Posterior cingulate gyrus (tissue), 11 donors: ENCODE results near the gene SCUBE1.

Source experiments
- DNase-seq, 10 donors: peaks; one replicate each; pipeline versions ENCODE4 v3.0.0 to v3.0.0-alpha.2; 2020 to 2021; ENCODE audit warnings: mixed read lengths in 3 of 10
- intact Hi-C: fragments of 100-400 bp; cut with DNase I; formaldehyde crosslinking; loops from one replicate; pipeline ENCODE4 v1.15.1; 2023

Gene SCUBE1

DNA sequence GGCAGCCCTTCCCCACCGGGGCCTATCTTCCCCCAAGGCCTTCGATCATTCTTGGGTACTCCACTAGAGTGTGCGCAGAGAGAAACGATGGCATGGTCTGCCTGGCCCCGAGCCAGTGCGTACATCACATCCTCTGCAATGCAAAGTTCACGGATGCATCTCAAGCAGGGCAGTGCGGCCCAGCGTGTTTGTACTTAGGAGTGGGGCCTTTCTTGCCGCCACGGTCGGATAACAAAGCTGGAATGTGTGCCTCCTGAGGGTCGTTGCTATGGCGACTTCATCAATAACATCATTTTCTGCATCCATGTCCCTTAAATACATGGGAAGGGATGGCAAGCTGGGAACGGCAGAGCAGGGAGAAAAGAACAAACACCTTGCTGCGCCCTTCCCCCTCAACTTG lies 73.9 kb downstream of the SCUBE1 start:
- intact Hi-C loops: no loop called here
- DNase-seq: no peak

DNA sequence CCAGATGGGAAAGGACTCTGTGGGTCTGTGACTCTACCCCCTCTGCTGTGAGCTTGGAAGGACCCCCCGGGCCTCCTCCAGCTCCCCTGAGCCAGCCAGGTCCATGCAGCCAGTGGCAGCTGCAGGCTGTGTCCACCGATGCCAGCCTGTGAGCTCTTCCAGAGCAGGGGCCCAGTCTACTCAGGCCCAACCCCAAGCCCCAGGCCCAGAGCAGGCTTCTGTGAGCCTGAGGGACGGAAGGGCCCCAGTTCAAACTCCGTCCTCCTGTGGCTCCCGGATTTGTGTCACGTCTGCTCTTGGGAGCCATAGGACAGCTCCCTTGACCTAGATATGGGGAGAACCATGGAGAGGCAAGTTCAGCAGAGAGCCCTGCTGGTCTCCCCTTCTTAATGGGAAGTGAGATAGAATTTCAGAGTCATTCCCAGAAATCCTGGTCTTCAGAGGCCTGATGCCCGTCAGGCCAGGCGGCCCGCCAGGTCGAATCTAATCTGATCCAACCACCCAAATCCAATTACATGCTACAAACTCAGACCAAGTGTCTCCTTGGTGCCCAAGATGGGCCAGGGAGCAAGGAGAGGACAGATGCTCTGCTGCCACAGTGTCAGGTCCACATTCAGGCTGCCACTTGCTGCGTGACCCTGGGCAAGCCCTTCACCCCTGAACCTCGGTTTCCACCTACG lies 75.1 kb downstream of the SCUBE1 start:
- intact Hi-C loops: no loop called here
- DNase-seq: no peak

DNA sequence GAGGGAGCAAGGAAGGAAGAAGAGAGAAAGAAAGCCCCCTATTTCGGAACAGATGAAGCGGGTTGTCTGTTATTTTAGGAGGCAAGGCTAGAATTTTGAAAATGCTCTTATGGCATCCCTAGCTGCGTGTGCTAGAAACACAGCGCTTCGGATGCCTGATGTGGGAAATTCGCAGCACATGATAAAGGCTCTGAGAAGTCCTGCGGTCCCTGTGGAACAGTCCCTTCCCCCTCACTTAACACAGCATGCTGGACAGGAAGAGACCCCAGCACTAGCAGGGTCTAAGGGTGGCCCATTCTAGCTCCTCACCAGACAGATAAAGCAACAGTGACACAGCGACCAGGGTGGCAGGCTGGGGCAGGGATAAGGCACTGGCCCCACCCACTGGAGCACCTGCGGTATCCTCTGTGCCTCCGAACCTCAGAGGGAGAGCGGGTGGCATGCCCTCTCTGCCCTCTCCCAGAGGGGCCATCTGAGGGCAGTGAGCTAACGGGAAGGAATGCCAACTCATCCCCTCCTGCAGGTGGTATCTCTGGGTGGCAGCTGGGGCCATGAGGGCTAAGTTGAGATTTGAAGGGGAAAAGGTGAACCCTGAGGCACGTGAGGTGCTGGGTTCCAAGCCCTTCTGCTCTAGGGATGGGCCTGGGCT lies 75.7 kb downstream of the SCUBE1 start:
- DNase-seq: no peak
- intact Hi-C loops: no loop called here

DNA sequence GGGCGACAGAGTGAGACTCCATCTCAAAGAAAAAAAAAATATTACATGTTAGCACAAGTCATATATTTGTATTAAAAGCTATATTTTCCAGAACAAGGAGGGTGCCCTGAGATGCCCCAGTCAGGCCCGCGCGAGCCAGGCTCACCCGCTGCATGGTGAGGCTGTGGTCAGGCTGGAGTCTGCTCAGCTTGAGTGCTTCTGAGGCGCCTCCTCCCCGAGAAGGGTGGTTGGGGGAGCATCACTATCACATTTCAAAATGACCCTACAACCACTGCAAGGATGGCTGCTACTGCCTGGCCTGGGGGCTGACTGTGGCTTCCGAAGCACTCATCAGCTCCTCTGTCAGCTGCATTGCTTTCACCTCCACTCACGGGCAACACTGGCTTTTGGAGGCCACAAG lies 77.1 kb downstream of the SCUBE1 start:
- intact Hi-C loops: no loop called here
- no peak for DNase-seq

DNA sequence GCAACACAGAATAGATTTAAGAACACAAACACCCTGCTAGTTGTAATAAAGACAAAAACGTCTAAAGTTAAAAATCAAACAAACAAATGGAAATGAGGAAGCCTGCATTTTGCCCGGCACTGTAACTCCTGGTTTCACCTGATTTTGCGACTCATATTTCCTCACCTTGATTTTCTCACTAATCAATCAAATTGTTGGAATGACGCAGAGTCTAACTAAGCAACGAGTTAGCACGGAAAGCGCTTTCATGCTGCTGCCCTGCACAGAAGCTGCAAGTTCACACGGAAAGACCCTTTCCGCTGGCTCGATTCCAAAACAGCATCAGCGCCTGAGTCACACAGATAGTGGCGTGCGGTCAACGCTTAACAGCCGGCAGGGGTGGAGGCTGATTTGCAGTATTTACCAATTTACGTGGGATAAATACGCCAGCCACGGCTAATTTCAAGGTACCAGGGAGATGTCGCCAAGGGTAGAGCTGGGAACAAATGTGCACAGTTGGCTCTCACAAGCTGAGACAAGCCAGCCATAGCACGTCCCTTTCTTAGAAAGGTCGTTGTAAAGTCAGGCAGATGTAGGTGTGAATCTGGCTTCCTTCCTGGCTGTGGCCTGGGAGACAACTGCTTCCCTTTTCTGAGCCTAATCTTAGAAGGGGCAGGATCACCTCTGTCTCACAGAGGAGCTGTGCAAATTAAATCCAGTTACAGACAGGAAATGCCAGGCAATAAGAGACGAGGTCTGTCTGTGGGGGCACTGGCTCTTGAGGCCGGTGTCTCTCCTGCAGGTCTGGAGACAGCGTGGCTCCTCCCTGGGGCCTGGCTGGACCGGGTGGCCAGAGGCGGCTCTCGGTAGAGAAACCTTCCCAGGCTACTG lies 79.3 kb downstream of the SCUBE1 start:
- DNase-seq: no peak
- intact Hi-C loops: no loop called here

DNA sequence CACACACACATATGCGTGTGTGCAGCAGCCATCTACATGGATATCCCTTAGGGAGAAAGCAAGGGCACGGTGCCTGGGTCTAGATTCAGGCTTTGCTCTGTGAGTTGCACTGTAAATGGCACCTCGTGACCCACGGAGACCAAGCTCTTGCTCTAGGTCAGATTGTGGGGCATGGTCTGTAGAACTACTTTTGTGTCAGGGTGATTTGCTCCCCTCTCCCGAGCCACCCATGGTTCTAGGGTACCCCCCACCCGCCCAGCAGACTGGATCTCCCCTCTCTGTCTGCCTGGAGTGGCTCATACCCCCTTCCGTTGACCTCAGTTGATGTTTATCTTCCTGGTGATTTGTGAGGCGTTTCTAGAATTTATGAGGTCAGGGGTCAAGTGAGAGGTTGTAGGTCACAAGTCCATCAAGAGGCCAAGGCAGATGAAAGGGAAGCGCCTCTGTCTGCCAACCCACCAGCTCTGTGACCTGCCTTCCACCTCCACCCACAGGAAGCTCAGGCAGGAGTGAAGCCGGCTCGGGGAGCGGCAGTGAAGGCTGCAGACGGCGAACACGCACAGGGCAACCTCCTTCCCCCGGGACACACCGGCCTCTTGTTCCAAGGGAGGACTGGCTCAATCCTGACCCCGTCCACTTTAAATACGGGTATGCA lies 80.1 kb downstream of the SCUBE1 start:
- intact Hi-C loops: no loop called here
- no peak for DNase-seq

DNA sequence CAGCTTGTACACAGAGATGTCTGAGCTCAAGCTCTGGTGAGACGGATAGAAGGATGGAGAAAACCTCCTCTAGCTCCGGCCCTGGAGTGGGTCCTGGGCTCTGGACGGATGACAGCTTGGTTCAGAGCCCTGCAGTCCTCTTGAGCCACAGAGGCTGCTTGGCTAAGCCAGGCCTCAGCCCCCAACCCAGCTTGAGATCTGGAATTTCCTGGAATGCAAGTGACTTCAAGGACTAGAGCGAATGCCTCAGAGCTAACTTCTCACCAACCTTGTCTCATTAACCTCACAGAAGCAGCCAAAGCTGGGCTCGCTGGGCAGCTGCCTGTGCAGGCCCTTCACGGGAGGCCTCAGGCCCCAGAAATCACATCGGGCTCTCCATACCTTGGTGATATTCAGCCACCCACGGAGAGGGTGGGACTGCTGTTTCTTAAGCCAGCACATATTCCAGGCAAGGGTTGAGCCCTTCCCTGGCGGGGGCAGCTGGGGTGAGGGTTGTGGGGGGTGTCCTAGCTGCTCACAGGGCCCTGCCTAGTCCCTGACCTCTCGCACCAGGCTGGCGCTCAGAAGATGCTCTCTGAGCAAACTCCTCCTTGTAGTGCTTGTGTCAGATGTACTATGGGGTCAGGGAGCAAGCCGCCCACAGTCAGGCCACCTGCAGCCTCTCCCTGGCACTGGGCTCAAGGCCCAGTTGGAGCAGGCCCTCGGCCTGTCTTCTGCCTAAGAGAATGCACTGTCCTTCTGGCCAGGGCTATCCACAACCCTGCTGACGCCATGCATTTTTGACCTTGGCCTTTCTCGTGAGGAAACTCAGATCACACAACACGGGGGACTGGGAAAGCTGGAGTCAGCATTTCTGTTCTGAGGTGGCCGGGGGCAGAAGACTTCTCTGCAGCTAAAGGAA lies 82.6 kb downstream of the SCUBE1 start:
- DNase-seq: no peak
- intact Hi-C loops: no loop called here

DNA sequence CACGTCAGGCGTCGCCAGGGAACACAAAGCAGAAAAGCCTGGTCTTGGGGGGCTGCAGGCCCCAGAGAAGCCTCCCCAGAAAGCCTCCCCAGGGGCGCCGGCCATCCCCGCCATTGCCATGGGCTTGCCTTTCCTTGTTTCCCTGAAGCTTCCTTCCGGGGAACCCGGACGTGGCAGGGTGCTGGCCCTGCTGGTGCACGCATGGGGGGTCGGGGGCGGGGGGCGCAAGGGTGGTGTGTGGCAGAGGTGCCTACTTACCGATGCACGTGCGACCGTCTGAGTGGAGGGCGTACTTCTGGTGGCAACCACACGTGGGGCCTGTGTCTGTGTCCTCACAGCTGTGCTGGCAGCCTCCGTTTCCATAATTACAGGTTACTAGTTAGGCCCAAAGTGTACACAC lies 85.2 kb downstream of the SCUBE1 start:
- intact Hi-C loops: no loop called here
- DNase-seq: no peak

DNA sequence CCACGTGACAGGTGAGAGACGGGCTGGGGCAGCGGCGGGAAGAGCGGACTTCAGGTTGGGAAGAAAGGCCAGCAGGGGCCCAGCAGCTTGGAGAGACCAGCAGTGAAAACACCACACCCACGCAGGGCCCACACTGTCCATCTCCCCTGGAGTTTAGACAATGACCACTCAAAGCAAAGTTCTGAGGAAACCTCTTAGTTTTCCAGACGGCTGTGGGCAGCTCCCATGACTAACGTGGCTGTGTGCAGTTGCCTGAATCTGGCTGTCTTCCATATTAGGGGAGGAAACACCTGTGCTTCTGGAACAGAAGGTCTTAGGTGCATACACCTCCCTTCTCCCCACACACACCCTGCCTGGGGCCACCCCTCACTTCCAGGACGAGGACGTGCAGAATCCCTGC lies 85.6 kb downstream of the SCUBE1 start:
- no peak for DNase-seq
- intact Hi-C loops: no loop called here

DNA sequence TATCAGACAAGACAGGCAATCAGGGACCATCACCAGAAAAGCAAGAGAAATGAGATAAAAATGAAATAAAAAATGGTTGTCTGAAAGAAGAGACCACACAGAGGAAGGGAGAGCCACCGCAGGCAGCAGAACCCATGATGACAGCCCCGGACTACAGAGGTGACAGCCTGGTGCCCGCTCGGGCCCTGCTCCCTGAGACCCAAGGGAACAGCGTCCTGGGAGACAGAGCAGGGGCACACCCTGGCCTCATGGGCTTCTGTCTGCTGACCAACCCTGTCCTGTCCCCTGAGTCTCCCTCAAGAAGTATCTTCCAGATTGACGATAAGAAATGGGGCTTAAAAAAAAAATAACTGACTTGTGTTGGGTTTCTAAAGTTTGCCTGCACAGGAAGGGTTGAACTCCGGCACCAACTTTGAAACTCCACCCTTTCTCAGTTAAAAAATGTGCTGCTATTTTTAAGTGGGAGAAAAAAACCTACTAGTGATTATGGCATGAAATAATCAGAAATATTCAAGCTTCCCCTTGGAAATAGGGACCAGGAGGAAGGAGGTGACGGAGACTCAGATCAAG lies 86.1 kb downstream of the SCUBE1 start:
- intact Hi-C loops: no loop called here
- DNase-seq: no peak

DNA sequence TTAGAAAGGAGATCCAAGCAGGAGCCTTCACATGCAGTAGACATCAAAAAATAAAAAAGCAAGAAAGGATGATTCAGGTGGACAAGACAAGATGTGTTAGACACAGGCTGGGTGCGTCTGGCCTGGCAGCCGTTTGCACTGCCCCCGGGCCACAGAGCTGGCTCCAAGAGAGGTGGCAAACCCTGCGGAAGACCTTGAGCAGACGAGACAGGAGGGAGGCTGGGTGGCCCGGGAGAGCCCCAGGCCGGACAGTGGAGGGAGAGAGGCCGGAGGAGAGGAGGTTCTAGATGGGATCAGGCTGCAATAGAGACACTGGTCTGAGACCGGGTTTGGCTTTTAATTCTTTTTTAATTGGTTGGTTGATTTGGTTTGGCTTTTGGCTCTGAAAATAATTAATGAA lies 86.6 kb downstream of the SCUBE1 start:
- intact Hi-C loops: no loop called here
- DNase-seq: no peak

DNA sequence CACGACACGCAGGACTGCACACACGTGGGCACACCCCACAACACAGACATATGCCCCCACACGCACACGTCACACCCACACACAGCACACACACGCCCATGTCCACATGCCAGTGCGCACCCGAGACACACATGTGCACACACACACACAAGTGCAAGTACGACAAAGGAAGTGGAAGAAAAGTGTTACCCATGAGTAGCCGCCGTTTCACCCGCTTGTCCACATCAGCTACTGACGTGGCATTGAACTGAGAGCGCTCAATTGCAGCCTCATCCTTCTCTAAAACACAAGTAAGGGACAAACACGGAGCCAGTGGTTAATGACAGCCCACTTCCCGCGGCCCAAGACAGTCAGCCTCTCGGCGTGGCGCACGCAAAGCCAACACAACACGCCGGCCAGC lies 87.9 kb downstream of the SCUBE1 start:
- DNase-seq: no peak
- intact Hi-C loops: no loop called here

DNA sequence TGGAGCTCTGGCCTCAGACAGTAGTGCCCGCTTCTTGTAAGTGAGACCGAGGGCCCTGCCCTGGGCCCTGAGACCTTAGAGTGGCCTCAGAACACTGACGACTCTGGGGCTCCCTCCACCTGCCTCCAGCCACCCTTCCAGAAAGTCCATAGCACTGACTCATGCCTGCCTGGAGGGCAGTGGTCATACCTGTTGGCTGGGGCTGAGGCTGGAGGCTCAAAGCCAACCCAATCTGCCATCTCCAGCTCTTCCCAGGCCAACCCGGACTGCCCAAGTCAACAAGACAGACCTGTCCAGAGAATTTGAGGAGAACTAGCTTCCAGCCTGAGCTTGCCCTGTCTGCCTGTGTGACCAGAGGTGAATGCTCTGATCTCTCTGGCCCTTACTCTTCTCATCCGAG lies 89.3 kb downstream of the SCUBE1 start:
- no peak for DNase-seq

DNA sequence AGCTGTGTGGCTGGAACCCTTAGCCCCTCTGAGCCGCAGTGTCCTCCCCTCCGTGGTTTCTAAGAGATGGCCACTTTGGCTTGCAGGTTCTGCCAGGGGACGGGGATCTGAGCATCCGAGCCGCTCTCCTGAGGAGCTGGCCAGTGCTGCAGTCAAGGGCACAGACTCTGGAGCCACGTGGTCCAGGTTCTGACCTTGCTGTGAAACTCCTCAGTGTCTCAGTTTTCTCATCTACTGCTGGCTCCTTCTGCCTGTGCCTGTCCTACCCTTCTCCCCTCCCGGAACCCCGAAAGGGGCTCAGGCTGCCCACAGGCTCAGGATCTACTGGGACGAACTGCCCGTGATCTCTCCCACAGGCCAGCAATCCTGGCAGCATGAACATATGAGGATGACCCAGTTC lies 90.9 kb downstream of the SCUBE1 start:
- intact Hi-C loops: no loop called here

More for the DNA sequence above, 89.3 kb downstream of the SCUBE1 start:
- intact Hi-C loops: no loop called here

DNA sequence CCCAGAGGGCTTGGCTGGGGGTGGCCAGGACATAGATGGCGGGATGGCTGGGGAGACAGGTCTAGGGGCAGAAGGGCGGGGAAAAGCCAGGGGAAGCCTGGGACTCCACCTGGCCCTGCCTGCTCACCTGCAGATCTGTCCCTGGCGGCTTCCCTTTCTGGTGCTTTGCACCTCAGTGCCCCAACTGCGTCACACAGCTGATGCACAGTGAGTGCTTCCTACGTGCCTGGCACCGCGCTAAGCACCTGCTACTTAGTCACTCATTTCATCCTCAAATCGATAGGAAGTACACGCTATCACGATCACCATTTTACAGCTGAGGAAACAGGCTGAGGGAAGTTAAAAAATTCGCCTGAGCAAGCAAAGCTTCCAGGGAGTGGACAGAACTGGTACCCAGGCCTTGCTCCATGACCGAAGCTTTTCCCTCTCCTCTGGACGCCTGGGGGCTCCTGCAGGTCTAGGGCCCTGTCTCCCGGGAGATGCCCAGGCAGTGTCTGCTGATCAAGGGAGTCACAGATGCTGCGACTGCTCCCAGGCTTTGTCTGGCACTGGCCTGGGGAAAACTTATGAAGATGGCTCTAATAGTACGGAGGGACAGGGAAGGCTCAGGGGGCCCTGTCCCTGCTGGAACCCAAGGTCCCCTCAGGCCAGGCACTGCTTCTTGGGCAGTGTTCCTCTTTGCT lies 93.2 kb downstream of the SCUBE1 start:
- no peak for DNase-seq
- intact Hi-C loops: no loop called here

More for the DNA sequence above, 90.9 kb downstream of the SCUBE1 start:
- no peak for DNase-seq

DNA sequence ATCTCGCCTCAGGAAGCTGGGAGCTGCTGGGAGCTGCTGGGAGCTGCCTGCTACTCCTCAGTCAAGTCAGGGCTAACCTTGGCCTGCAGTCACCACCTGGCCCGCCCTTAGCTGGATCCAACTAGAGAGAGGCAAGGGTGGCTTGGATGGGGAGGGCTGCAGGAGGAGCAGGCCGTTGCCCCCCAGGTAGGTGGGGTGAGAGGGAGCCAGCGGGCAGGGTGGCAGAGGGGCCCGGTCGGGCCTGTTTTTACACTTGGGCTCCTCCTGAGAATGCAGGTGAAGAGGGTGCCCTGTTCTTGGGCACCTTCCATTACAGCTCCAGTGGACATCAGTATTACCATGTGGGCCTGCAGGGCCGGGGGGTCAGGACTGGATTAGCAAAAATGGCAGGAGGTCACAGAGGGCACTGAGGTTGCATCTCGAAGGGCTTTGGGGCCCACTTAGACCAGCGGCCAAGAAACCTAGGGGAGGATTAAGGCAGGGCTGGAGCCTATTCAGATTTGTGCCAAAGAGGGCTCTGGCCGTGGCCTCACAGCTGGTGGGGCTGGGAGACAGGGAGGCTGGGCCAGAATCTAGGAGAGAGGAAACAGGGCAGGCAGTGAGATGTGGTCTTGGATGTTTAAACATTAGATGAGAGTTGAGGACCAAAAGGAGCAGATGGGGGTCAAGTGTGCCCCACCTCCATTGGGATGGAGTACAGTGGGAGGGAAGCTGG lies 95.5 kb downstream of the SCUBE1 start:
- DNase-seq: no peak
- intact Hi-C loops: no loop called here

DNA sequence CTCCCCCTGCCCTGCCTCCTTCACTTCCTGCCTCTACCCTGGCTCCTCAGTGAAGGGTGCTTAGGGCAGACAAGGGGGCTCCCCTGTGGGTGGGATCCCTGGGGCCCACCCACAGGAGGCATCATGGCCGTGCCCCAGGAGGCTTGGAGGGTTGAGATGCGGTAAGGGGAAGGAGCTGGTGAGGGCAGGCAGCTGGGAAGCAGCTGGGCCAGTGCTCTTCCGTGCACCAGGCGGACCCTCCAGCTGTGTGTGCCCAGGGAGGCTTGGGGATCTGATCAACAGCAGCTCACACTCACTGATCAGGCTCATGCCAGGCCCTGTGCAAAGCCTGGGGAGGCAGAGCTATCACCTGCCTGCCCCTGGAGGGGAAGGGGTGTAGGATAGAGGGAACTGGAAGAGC lies 97.0 kb downstream of the SCUBE1 start:
- DNase-seq: no peak
- intact Hi-C loops: no loop called here

DNA sequence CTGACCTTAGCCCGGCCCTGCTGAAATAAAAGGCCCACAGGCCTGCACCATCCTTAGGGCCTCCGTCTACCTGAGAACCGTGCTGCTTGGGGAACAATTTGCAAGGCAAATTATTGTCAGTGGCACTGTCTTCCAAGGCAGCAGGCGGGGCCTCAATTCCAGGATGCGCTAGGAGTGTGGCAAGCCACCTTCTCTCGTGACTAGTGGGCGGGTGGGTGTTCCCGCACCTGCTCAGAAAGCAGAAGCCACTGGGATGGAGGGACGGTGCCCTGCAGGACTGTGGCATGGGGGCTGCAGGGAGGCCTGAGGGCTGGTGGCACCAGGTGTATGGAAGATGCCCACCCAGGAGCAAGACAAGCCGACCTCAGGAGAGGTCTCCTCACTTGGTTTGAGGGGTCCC lies 97.5 kb downstream of the SCUBE1 start:
- no peak for DNase-seq
- intact Hi-C loops: no loop called here
